SH-SY5Y (cell line): ENCODE measurements around the gene CMC2.

Source experiments
- GATA2 ChIP-seq: IDR thresholded peaks from 2 replicates; pipeline ENCODE4 v1.6.1; 2011; ENCODE audit warnings: mild to moderate bottlenecking, low read depth, low read length
- GATA3 ChIP-seq: IDR thresholded peaks from 2 replicates; pipeline ENCODE4 v1.6.1; 2011; ENCODE audit warnings: low read depth, mild to moderate bottlenecking, low read length, moderate library complexity

Gene CMC2

GRCh38 chr16:81012974-81013373 is 6.3 kb upstream of the CMC2 start:
- TF ChIP-seq GATA3: no peak
- no peak for TF ChIP-seq GATA2

DNA sequence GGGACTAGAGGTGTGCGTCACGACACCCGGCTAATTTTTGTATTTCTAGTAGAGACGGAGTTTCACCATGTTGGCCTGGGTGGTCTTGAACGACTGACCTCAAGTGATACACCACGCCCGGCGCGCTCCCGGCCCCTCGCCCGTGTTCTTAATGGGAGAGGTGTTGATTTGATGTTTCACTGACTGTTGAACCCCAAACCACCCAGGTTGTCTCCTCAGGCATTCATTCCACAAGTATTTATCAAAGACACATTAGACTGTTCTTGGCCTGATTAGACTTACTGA is 1.8 kb upstream of the CMC2 start:
- TF ChIP-seq GATA3 (no peak), GATA2 (no peak)

DNA sequence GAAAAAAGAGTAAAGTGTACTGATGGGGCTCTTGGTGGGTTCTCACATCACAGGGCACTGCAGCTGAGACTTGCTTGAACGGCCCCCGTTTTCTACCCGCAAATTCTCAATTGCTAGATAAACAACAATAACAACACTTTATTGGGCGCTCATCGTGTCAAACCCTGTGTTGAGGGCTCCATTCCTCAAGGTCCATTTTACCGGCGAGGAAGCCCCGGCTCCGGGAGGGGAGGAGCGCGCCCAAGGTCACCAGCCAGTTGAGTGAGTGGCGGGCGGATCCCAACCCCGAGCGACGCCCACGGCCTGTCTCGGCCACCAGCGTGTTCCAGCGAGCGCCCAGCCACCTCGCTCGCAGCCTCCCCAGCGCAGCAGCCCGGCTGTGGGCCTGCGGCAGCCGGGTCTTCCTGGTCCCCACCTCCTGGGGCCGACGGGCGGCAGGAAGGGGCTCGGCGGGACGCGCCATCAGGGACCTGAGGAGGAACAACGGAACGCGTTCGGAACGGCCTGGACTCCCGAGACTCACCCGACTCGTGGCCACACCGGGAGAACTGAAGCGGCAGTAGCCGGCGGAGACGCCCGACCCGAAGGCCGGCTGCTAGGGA is 373 bp downstream of the CMC2 start:
- TF ChIP-seq GATA3: no peak
- no peak for TF ChIP-seq GATA2

DNA sequence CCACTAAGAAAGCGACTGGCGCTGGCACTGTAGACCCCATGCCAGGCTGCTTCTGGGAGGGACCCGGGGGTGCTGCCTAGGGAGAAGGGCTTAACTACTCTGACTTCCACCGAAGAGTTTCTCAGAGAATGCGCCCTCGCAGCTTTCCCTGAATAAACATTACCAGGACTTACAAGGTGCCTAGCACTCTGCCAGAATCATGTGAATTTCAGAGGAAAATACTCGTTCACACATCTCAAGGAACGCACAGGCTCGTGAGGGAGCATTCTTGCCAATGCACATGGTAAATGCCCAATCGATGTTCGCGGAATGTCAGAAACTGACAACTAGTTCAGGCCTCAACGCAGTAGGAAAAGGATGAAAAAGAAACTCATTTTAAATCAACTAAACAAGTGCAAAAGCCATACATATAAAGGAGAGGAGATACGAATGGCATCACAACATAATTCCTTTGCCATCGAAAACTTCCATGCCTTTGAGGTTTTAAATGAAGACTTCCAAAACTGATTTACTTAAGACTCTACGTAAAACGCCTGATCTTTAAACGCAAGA is 999 bp downstream of the CMC2 start:
- TF ChIP-seq GATA3 (no peak), GATA2 (no peak)

GRCh38 chr16:81004646-81005353 is 1.9 kb downstream of the CMC2 start:
- TF ChIP-seq GATA3 (no peak), GATA2 (no peak)

- TF ChIP-seq GATA3 (no peak), GATA2 (no peak)
These were observed 2.9 kb downstream of the CMC2 start for GRCh38 chr16:81003610-81004460.

DNA sequence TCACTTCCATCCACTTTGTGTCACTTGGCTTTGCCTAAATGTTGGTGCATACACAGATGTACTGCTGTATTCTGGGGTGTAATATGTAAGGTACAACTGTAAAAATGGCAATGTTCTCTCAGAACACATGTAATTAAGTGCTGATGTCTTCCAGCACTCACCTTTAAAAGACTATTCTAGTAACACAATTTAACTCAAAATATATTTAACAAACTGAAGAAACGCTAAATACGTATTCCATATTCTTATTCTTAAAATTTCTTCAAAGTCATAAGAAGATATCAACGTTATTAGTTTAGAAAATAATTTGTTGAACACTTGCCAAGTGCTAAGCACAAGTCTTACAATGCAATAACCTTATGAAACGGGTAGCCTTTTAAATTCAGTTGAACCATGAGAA is 3.6 kb downstream of the CMC2 start:
- TF ChIP-seq GATA2 (no peak), GATA3 (no peak)

- TF ChIP-seq GATA2: no peak
These were observed 5.4 kb downstream of the CMC2 start for GRCh38 chr16:81001330-81001729.

GRCh38 chr16:81000873-81001272 is 5.8 kb downstream of the CMC2 start:
- TF ChIP-seq GATA2: no peak
- no peak for TF ChIP-seq GATA3

DNA sequence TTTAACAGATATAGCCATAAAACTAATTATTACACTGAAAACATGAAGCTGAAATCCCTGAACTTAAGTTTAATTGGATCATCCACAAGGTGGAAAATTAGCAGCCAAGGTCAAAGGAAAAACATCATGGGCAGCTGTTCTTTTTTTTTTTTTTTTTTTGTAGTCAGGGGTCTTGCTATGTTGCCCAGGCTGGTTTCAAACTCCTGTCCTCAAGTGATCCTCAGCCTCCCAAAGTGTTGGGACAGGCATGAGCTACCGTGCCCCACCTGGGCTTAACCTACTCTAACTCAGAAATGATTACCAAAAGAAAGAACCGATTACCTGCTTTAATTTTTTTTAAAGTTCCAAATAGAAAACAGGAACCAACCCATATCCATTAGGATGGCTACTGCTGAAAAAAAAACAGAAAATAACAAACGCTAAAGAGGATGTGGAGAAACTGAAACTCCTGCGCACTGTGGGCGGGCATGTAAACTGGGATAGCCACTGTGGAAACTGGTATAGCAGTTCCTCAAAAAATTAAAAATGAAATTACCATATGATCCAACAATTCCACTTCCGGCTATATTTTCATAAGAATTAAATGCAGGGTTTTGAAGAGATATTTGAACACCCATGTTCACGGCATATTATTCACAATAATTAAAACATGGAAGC is 8.6 kb downstream of the CMC2 start:
- TF ChIP-seq GATA3 (no peak), GATA2 (no peak)

DNA sequence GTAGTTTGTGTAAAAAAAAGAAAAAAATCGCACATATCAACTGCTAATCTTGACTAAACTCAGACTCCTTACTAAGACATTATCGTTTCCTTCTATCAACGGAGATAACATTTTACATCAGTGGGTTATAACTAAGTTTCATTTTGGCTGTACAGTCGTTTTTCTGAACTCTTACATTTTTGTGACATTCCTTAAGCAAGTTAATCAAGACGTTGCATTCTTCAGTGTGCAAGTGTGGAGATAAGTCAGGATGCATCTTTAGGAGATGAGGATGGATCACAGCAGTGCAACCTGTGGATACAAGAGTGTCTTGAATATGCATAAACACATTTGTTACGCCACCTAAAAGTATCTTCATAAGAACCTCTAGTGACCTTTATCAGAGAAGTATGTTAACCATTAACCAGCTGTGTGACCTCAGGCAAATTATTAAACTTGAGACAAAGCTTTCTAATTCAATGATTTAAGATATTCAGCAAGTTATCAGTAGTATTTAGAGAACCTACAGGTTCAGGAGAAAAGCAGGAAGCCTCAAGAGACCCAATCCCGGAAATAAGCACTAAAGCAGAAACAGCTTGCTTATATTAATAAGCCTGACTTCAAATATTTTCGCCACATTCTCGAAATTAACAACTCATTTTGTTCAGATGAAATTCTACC is 9.4 kb downstream of the CMC2 start:
- no peak for TF ChIP-seq GATA3

DNA sequence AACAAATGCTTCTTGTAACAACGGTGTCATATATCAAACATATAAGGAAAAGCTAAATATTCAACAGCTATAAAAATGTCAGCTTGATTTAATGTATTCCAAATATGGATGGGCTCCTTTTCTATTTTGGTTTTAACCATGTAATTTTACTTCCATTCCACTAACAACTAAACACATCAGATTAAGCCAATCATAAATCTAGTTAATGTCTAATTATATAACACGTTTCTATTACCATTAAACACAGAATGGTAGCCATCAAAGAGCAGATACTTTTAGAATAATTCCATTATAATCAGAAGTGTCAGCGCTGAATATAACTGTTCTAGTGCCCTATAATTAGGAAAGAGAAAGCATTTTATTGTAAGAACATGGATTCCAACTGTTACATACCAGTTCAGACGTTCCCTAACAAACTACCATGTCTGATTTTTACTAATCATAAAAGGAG is 10.0 kb downstream of the CMC2 start:
- TF ChIP-seq GATA3: no peak
- TF ChIP-seq GATA2: no peak

DNA sequence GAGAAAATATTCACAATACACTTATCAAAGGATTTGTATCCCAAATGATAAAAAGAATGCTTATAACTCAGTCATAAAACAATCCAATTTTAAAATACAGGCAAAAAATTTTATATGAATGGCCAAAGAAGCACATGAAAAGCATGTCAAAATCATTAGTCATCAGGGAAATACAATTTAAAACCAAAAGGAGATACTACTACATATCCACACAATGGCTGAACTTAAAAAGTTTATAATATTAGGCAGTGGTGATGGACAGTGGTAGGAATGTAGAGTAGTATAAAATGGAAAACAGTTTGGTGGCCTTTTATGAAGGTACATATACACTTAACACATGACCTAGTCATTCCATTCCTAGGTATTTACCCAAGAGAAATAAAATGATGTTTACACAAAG is 12.2 kb downstream of the CMC2 start:
- no peak for TF ChIP-seq GATA3
- TF ChIP-seq GATA2: no peak

- TF ChIP-seq GATA2 (no peak), GATA3 (no peak)
These were observed 12.9 kb downstream of the CMC2 start for GRCh38 chr16:80993834-80994233.
